ENCODE results near the gene CDC42EP3.

The CDC42EP3 gene

GRCh38 chr2:37656512-37657423 is 14.7 kb downstream of the CDC42EP3 start:
- DNase-seq (ENCODE audit: low read depth, low spot score) = no peak

GRCh38 chr2:37654932-37655841 is 16.3 kb downstream of the CDC42EP3 start:
- DNase-seq (ENCODE audit: low read depth, low spot score) = no peak

- no peak for DNase-seq (ENCODE audit: low read depth, low spot score)
Measured at GRCh38 chr2:37654419-37654818, 17.0 kb downstream of the CDC42EP3 start.

- DNase-seq (ENCODE audit: low read depth, low spot score) = no peak
Measured at GRCh38 chr2:37653805-37654378, 17.6 kb downstream of the CDC42EP3 start.

GRCh38 chr2:37653093-37653492 is 18.3 kb downstream of the CDC42EP3 start:
- no peak for DNase-seq (ENCODE audit: low read depth, low spot score)

GRCh38 chr2:37652199-37652640 is 19.2 kb downstream of the CDC42EP3 start:
- no peak for DNase-seq (ENCODE audit: low read depth, low spot score)

- DNase-seq (ENCODE audit: low read depth, low spot score) = no peak
Measured at GRCh38 chr2:37650548-37651093, 20.8 kb downstream of the CDC42EP3 start.

GRCh38 chr2:37649518-37649917 is 21.9 kb downstream of the CDC42EP3 start:
- DNase-seq (ENCODE audit: low read depth, low spot score) = no peak

- no peak for DNase-seq (ENCODE audit: low read depth, low spot score)
Measured at GRCh38 chr2:37648331-37649011, 23.0 kb downstream of the CDC42EP3 start.

- DNase-seq (ENCODE audit: low read depth, low spot score) = no peak
Measured at GRCh38 chr2:37647971-37648330, 23.5 kb downstream of the CDC42EP3 start.

GRCh38 chr2:37645836-37646235 is 25.6 kb downstream of the CDC42EP3 start:
- no peak for DNase-seq (ENCODE audit: low read depth, low spot score)

GRCh38 chr2:37645362-37645761 is 26.1 kb downstream of the CDC42EP3 start:
- DNase-seq (ENCODE audit: low read depth, low spot score) = no peak

GRCh38 chr2:37644191-37644590 is 27.3 kb downstream of the CDC42EP3 start:
- no peak for DNase-seq (ENCODE audit: low read depth, low spot score)

- DNase-seq (ENCODE audit: low read depth, low spot score) = no peak
Measured at GRCh38 chr2:37643730-37644078, 27.7 kb downstream of the CDC42EP3 start.

GRCh38 chr2:37642907-37643729 is 28.3 kb downstream of the CDC42EP3 start:
- no peak for DNase-seq (ENCODE audit: low read depth, low spot score)

GRCh38 chr2:37641582-37642171 is 29.8 kb downstream of the CDC42EP3 start:
- no peak for DNase-seq (ENCODE audit: low read depth, low spot score)

- DNase-seq (ENCODE audit: low read depth, low spot score) = no peak
Measured at GRCh38 chr2:37639631-37640030, 31.8 kb downstream of the CDC42EP3 start.

- DNase-seq (ENCODE audit: low read depth, low spot score) = no peak
Measured at GRCh38 chr2:37638973-37639372, 32.5 kb downstream of the CDC42EP3 start.

GRCh38 chr2:37637985-37638384 is 33.5 kb downstream of the CDC42EP3 start:
- DNase-seq (ENCODE audit: low read depth, low spot score) = no peak

Data from activated naive CD8-positive, alpha-beta T cell treated with anti-CD3 and anti-CD28 coated beads, Interleukin-2, amount 50 U/mL, for 16 hours (primary cell).